ENCODE measurements around the gene NUP188. TPM values are rescaled to one million over a fixed set of nuclear protein-coding genes. Genes with fewer than 3 reads are reported as not detected.

The NUP188 gene
- total RNA-seq, 1 donor from 2014 or later: 44.0 TPM

- Mint-ChIP-seq H3K27ac (ENCODE audit: unreplicated experiment) (no peak overlapping the region), H3K9me3 (ENCODE audit: unreplicated experiment) (no peaks in the 10 kb centered on the region), H3K27me3 (ENCODE audit: unreplicated experiment) (peaks cover 1% of the 10 kb centered on the region), H3K36me3 (ENCODE audit: low read depth, unreplicated experiment) (peaks cover 29% of the 10 kb centered on the region), H3K4me3 (ENCODE audit: unreplicated experiment) (no peak overlapping the region), H3K4me1 (ENCODE audit: unreplicated experiment) (no peaks in the 10 kb centered on the region)
- TF ChIP-seq CTCF (IDR thresholded peaks at IDR 0.05; ENCODE audit: unreplicated experiment): no peak
- no peak for DNase-seq (ENCODE audit: low spot score)
Measured at GRCh38 chr9:128972956-128973355, 25.5 kb downstream of the NUP188 start.

- Mint-ChIP-seq H3K36me3 (ENCODE audit: low read depth, unreplicated experiment) (peaks cover 39% of the 10 kb centered on the region), H3K4me1 (ENCODE audit: unreplicated experiment) (peaks cover 6% of the 10 kb centered on the region), H3K4me3 (ENCODE audit: unreplicated experiment) (no peak overlapping the region), H3K27me3 (ENCODE audit: unreplicated experiment) (peaks cover 1% of the 10 kb centered on the region), H3K9me3 (ENCODE audit: unreplicated experiment) (no peaks in the 10 kb centered on the region), H3K27ac (ENCODE audit: unreplicated experiment) (no peak overlapping the region)
- TF ChIP-seq CTCF (IDR thresholded peaks at IDR 0.05; ENCODE audit: unreplicated experiment): no peak
- no peak for DNase-seq (ENCODE audit: low spot score)
Measured at GRCh38 chr9:128979111-128979510, 31.6 kb downstream of the NUP188 start.

- H3K4me1 Mint-ChIP-seq (ENCODE audit: unreplicated experiment): peaks cover 6% of the 10 kb centered on the region
- peaks cover 2% of the 10 kb centered on the region for H3K27me3 Mint-ChIP-seq (ENCODE audit: unreplicated experiment)
- no peak for DNase-seq (ENCODE audit: low spot score)
- no peak for TF ChIP-seq CTCF (IDR thresholded peaks at IDR 0.05; ENCODE audit: unreplicated experiment)
- H3K9me3 Mint-ChIP-seq (ENCODE audit: unreplicated experiment): no peaks in the 10 kb centered on the region
- H3K36me3 Mint-ChIP-seq (ENCODE audit: low read depth, unreplicated experiment): peaks cover 63% of the 10 kb centered on the region
- no peak overlapping the region for H3K27ac Mint-ChIP-seq (ENCODE audit: unreplicated experiment)
- no peak overlapping the region for H3K4me3 Mint-ChIP-seq (ENCODE audit: unreplicated experiment)
Measured at GRCh38 chr9:128983536-128983935, 36.0 kb downstream of the NUP188 start.

- H3K4me1 Mint-ChIP-seq (ENCODE audit: unreplicated experiment): peaks cover 6% of the 10 kb centered on the region
- DNase-seq (ENCODE audit: low spot score): no peak
- no peaks in the 10 kb centered on the region for H3K9me3 Mint-ChIP-seq (ENCODE audit: unreplicated experiment)
- H3K36me3 Mint-ChIP-seq (ENCODE audit: low read depth, unreplicated experiment): peaks cover 46% of the 10 kb centered on the region
- no peak for TF ChIP-seq CTCF (IDR thresholded peaks at IDR 0.05; ENCODE audit: unreplicated experiment)
- peak overlapping the region; percentile 9 for H3K4me3 Mint-ChIP-seq (ENCODE audit: unreplicated experiment)
- no peak overlapping the region for H3K27ac Mint-ChIP-seq (ENCODE audit: unreplicated experiment)
- peaks cover 2% of the 10 kb centered on the region for H3K27me3 Mint-ChIP-seq (ENCODE audit: unreplicated experiment)
Measured at GRCh38 chr9:128986671-128987070, 39.2 kb downstream of the NUP188 start.

- Mint-ChIP-seq H3K4me3 (ENCODE audit: unreplicated experiment) (no peak overlapping the region), H3K4me1 (ENCODE audit: unreplicated experiment) (peaks cover 5% of the 10 kb centered on the region), H3K9me3 (ENCODE audit: unreplicated experiment) (no peaks in the 10 kb centered on the region), H3K36me3 (ENCODE audit: low read depth, unreplicated experiment) (peaks cover 43% of the 10 kb centered on the region), H3K27ac (ENCODE audit: unreplicated experiment) (no peak overlapping the region), H3K27me3 (ENCODE audit: unreplicated experiment) (peaks cover 2% of the 10 kb centered on the region)
- DNase-seq (ENCODE audit: low spot score): no peak
- no peak for TF ChIP-seq CTCF (IDR thresholded peaks at IDR 0.05; ENCODE audit: unreplicated experiment)
Measured at GRCh38 chr9:128987805-128988204, 40.3 kb downstream of the NUP188 start.
